Gastroesophageal sphincter (tissue), 3 donors: ENCODE data around the gene NEK11.
A peak's percentile ranks its signal among the peaks of the same experiment; 100 is the strongest.

Experiments
- EP300 ChIP-seq: sonication (generic); formaldehyde crosslinking; IDR thresholded peaks from one replicate; pipeline ENCODE4 v1.6.1; 2017; ENCODE audit warnings: antibody characterized with exemption, mild to moderate bottlenecking
- POLR2A ChIP-seq, 2 donors: fragments of 450-650 bp; IDR thresholded peaks; one replicate each; pipeline ENCODE4 v1.6.1; 2017; ENCODE audit warnings: antibody characterized with exemption in 2 of 2, mild to moderate bottlenecking in 2 of 2, moderate library complexity in 1 of 2
- TF ChIP-seq, protein P1 (sequence below), 4 experiments: fragments of 200-600 bp in 2 of 4; fragments of 450-650 bp in 2 of 4; sonication (generic) in 1 of 4; IDR thresholded peaks; one replicate each; pipeline ENCODE4 v1.5.1; 2017 to 2019; ENCODE audit warnings: antibody characterized with exemption in 4 of 4, mild to moderate bottlenecking in 2 of 4, moderate library complexity in 2 of 4

DNA sequence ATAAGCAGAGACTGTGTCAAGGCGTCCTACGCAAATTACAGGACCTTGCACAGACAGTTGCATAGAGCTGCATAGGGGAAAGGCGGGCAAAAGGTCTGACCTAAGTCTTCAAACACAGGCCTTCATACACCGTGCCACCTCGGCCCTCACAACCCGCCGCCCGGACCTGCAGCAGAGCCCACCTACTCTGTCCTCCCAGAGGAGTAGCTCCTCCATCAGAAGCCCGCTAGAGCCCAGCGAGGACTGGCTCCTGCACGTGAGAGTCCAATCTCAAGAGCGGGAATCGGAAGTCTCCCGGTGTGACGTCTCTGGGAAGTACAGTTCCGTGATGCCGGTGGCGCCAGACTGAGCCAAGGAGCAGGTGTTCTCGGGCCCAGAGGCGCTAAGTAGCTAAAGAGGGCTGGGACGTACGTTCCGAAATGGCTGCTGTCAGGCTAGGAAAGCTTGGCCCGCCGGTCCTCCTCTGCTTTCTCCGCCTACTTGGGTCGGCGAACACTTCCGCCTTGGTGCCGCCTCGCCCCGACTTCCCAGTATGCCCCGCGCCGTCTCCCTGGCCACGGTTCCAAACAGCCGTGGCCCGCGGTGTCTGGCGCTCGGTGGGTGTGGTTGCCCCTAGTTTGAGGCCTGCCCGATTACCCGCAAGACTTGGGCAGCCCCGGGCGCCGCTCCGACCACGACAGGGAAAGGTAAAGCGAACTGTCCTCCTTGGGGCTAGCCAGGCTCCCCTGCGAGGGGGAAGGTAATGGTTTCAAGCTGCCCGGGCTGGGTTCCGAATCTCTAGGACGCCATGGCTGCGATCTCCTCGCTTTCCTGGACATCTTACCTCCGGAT, at the start of gene NEK11, which contains the start of gene ASTE1:
- TF ChIP-seq, protein P1, sequence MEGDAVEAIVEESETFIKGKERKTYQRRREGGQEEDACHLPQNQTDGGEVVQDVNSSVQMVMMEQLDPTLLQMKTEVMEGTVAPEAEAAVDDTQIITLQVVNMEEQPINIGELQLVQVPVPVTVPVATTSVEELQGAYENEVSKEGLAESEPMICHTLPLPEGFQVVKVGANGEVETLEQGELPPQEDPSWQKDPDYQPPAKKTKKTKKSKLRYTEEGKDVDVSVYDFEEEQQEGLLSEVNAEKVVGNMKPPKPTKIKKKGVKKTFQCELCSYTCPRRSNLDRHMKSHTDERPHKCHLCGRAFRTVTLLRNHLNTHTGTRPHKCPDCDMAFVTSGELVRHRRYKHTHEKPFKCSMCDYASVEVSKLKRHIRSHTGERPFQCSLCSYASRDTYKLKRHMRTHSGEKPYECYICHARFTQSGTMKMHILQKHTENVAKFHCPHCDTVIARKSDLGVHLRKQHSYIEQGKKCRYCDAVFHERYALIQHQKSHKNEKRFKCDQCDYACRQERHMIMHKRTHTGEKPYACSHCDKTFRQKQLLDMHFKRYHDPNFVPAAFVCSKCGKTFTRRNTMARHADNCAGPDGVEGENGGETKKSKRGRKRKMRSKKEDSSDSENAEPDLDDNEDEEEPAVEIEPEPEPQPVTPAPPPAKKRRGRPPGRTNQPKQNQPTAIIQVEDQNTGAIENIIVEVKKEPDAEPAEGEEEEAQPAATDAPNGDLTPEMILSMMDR (IDR thresholded peaks at IDR 0.05), result peak in 1 of 4 experiments; percentile 21
- TF ChIP-seq EP300, result no peak
- TF ChIP-seq POLR2A (IDR thresholded peaks at IDR 0.05), result peak in 1 of 2 donors; percentile 35
